Left colon (tissue), 2 donors: ENCODE results near the gene ID3. TPM values are rescaled to one million over a fixed set of nuclear protein-coding genes. Genes with fewer than 3 reads are reported as not detected.

ENCODE experiments used
- ATAC-seq: fragments of 200-7000 bp; cut with Tn5 transposase; one replicate; pipeline ENCODE4 v1.9.1; 2020; ENCODE audit warnings: mild to moderate bottlenecking, moderate library complexity
- DNase-seq, 2 donors: peaks; one replicate each; pipeline ENCODE4 v3.0.0-alpha.2; 2020
- intact Hi-C, 2 donors: fragments of 100-400 bp; cut with DNase I in 1 of 2; cut with micrococcal nuclease in 1 of 2; formaldehyde crosslinking; loops; one replicate each; pipeline versions ENCODE4 v1.11.2 to v1.14.0; 2022; cut with DNase I, micrococcal nuclease
- total RNA-seq, 2 donors: library from RNA; stranded (reverse); fragmentation: NEBNext Ultra II Directional; extraction: Animal tissue kit (Norgen Biotek cat#: 25700); gene quantifications; one replicate each; pipeline ENCODE4 v1.2.1, GENCODE V29; 2021
- donor health status: DM: no; HTN: no; CAD: no.
- donor health status: DM: yes; HTN: yes; CAD: no.

Gene ID3
- total RNA-seq, 2 donors from 2014 or later: 131 to 223 TPM

- intact Hi-C loops: no loop called here
- DNase-seq (no peak), ATAC-seq (no peak)
Observed at GRCh38 chr1:23517581-23517980, 41.7 kb downstream of the ID3 start.

DNA sequence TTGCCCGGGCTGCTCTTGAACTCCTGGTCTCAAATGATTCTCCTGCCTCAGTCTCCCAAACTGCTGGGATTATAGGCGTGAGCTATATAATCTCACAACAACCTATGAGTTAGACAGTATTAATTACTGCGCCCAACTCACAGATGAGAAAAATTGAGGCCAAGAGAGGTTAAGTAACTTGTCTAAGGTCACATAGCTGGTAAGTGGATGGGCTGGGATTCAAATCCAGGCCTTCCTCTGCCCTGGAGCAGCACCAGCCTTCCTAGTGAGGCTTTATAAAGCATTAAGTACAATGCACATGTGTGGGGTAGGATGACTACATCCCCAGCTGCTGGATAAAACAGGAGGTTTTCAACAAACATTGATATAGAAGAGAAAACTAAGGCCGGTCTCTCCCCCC is 43.4 kb downstream of the ID3 start:
- intact Hi-C loops: no loop called here
- DNase-seq (no peak), ATAC-seq (no peak)

- ATAC-seq (peak; percentile 9), DNase-seq (no peak)
- intact Hi-C loops: no loop called here
Observed at GRCh38 chr1:23514111-23514679, 45.1 kb downstream of the ID3 start.

GRCh38 chr1:23509896-23510295 is 49.4 kb downstream of the ID3 start:
- ATAC-seq (no peak), DNase-seq (no peak)
- intact Hi-C loops: no loop called here

Other genes starting within 250 kb of the ID3 start
- gene HNRNPR, start 215.2 kb downstream of the ID3 start, total RNA-seq: 100 to 1,000 TPM in 1 of 2 donors, 10 to 100 TPM in 1; 78.8 to 107 TPM
- 10 to 100 TPM in 1 of 2 donors, 1 to 10 TPM in 1; 9.7 to 13.0 TPM for gene ZNF436, start 189.7 kb downstream of the ID3 start, total RNA-seq
- 100 to 1,000 TPM; 147 to 186 TPM for gene TCEA3, start 134.8 kb downstream of the ID3 start, total RNA-seq
- 10 to 100 TPM; 33.9 to 47.1 TPM for gene ASAP3, start 75.3 kb downstream of the ID3 start, total RNA-seq
- 10 to 100 TPM; 10.9 to 12.1 TPM for gene E2F2, start 28.3 kb downstream of the ID3 start, total RNA-seq
- 100 to 1,000 TPM; 818 to 848 TPM for gene RPL11, start 132.3 kb upstream of the ID3 start, total RNA-seq
- gene ELOA, start 184.0 kb upstream of the ID3 start, total RNA-seq: 10 to 100 TPM; 29.6 to 34.7 TPM
- gene PITHD1, start 218.9 kb upstream of the ID3 start, total RNA-seq: 10 to 100 TPM; 38.2 to 43.4 TPM
- gene LYPLA2, start 231.6 kb upstream of the ID3 start, total RNA-seq: 10 to 100 TPM; 85.3 to 97.2 TPM
- 100 to 1,000 TPM; 129 to 183 TPM for gene GALE, start 241.3 kb upstream of the ID3 start, total RNA-seq